A549 treated with AZD2906 at 1 μM for 4 hours (cell line): ENCODE data around the gene DENND2A. TPM values are rescaled to one million over a fixed set of nuclear protein-coding genes. Genes with fewer than 3 reads are reported as not detected.

ENCODE experiments used
- total RNA-seq: library from RNA; stranded (reverse); fragments of 200-300 nt; extraction: Qiagen RNA extraction; gene quantifications from 5 replicates; pipeline ENCODE4 v1.2.3, GENCODE V29; 2022

DENND2A gene
- total RNA-seq: 0.45 to 0.91 TPM (median 0.68 TPM) in 5 replicates

DNA sequence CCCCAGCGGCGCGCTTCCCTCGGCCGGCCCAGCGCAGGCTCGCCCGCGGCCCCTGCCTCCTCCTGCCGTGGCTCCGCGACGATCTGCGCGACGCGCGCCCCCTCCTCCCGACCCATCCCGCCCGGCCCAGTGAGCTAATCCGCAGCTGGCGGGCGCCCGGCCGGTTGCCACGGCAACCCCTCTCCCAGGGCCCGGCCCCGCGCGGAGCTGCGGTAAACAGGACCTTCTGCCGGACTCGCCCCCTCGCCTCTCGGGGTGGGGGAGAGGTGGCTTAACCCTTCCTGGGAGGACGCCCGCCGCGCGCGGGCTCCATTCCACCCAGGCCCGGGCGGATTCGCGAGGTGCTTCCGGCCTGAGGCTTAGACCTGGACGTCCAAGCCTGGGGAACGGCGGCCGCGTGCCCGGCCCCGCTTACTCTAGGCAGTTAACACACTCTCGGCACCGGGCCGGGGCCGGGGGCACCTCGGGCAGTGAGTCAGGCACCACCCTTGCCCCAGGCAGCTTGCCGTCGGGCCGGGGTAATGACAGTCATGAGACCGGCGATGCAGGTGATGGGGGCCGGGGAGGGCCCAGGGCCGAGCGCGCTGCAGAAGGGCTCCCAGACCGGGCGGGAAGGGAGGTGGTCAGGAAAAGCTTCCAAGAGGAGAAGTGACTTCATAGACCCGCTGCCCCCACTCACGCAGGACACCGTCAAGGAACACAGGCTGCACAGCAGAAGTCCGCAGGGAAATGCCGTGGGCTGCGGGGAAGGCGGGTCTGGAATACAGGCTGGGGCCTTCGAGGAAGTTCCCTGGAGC lies at the start of gene DENND2A:
Gene DENND2A, minus strand, starts transcription at position 87 of the 797 bp plus-strand sequence. CDS start 38,416 bp downstream, outside the sequence.

GRCh38 chr7:140672382-140673062 lies 31.9 kb upstream of the DENND2A start, which contains the start of gene ADCK2:
TSS of gene ADCK2 (plus strand) at chr7:140672945. CDS start at chr7:140673331, 386 bp downstream.

DNA sequence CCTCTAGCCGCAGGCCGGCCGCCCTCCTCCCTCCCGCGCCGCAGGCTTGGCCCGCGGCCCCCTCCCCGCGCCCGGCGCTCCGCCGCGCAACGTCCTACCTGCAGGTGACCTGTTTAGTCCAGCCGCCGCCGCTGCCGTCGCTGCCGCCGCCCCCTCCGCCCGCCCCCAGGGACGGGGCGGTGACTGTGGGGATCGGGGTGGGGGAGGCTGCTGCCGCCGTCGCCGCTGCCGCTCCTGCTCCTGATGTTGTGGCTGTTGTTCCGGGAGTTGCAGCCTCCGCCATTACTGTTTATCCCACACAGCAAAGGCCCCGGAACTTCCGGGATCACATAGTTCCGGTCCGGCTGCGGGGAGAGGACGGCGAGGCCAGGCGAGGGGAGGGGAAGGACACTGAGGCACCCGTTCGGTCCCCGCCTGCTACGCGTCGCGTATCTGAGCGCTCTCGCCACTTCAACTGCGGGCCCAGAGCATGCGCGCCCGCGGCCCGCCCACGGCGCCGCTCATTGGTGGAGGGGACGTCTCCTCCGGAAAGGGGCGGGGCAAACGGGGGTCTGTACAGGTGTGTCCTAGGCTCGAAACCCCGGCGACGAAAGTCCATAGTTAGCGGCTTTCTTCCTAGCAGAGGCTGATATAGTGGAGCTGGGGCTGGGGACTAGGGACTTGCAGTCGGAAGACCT lies 161.4 kb downstream of the DENND2A start, which contains the start of gene MKRN1:
Gene MKRN1, minus strand, starts transcription at position 444 of the 677 bp plus-strand sequence. Its CDS starts 161 bp downstream, at position 283.

Other genes starting within 250 kb of the DENND2A start
- 23.0 to 30.6 TPM (median 26.6 TPM) in 5 replicates for gene SLC37A3, start 242.3 kb downstream of the DENND2A start, total RNA-seq
- gene RAB19, start 236.8 kb downstream of the DENND2A start, total RNA-seq: not detected in 5 replicates
- 49.3 to 71.5 TPM (median 53.2 TPM) in 5 replicates for gene MKRN1, start 161.3 kb downstream of the DENND2A start, total RNA-seq
- gene ADCK2, start 32.1 kb upstream of the DENND2A start, total RNA-seq: 18.2 to 21.3 TPM (median 20.4 TPM) in 5 replicates
- 369 to 415 TPM (median 390 TPM) in 5 replicates for gene NDUFB2, start 55.9 kb upstream of the DENND2A start, total RNA-seq